HepG2 (cell line): ENCODE results near the gene GPC6. TPM values are rescaled to one million over a fixed set of nuclear protein-coding genes. Genes with fewer than 3 reads are reported as not detected.
A peak's percentile ranks its signal among the peaks of the same experiment; 100 is the strongest.

Experiments
- ATF2 ChIP-seq: sonication (generic); formaldehyde crosslinking; IDR thresholded peaks from 2 replicates; pipeline ENCODE4 v1.4.0; 2020; ENCODE audit warnings: missing genetic modification reagents
- BORCS8-MEF2B ChIP-seq: sonication (generic); formaldehyde crosslinking; IDR thresholded peaks from 2 replicates; pipeline ENCODE4 v1.8.0; 2022; ENCODE audit warnings: mild to moderate bottlenecking, missing genetic modification reagents
- CBX2 ChIP-seq, 2 experiments: fragments of 200-600 bp in 1 of 2; sonication (generic); formaldehyde crosslinking in 1 of 2; IDR thresholded peaks; 2 replicates each; pipeline versions ENCODE4 v1.7.0 to v1.8.1; 2018 to 2022; ENCODE audit warnings: low read depth in 2 of 2, low read length in 1 of 2, mild to moderate bottlenecking in 1 of 2, missing genetic modification reagents in 1 of 2
- TOE1 ChIP-seq: sonication (generic); formaldehyde crosslinking; IDR thresholded peaks from 2 replicates; pipeline ENCODE4 v1.4.0; 2020; ENCODE audit warnings: mild to moderate bottlenecking, missing genetic modification reagents
- YEATS2 ChIP-seq: sonication (generic); formaldehyde crosslinking; IDR thresholded peaks from 2 replicates; pipeline ENCODE4 v1.4.0; 2020; ENCODE audit warnings: missing genetic modification reagents, borderline replicate concordance
- ZBTB34 ChIP-seq: sonication (generic); formaldehyde crosslinking; IDR thresholded peaks from 2 replicates; pipeline ENCODE4 v1.8.0; 2022; ENCODE audit warnings: mild to moderate bottlenecking, missing genetic modification reagents
- ZBTB40 ChIP-seq, 2 experiments: fragments of 450-650 bp in 1 of 2; sonication (generic) in 1 of 2; formaldehyde crosslinking in 1 of 2; IDR thresholded peaks; 2 replicates each; pipeline versions ENCODE4 v1.6.1 to v1.8.0; 2016 to 2022; ENCODE audit warnings: antibody characterized with exemption in 1 of 2, mild to moderate bottlenecking in 1 of 2, missing genetic modification reagents in 1 of 2
- ZBTB43 ChIP-seq: sonication (generic); formaldehyde crosslinking; conservative IDR thresholded peaks from 2 replicates; pipeline ENCODE4 v1.4.0; 2020; ENCODE audit warnings: missing genetic modification reagents
- ZNF563 ChIP-seq: sonication (generic); formaldehyde crosslinking; IDR thresholded peaks from 2 replicates; pipeline ENCODE4 v1.8.0; 2022; ENCODE audit warnings: mild to moderate bottlenecking, moderate library complexity, missing genetic modification reagents
- polyA plus RNA-seq, 8 experiments: library from polyadenylated mRNA; depleted of rRNA in 3 of 8; stranded (reverse) in 7 of 8; unstranded in 1 of 8; fragments of >200 nt; fragmentation: Illumina TruSeq in 4 of 8; extraction: Trizol in 4 of 8; gene quantifications; 2 replicates each; pipeline versions ENCODE4 v1.2.1 to v1.2.3, GENCODE V29; 2011 to 2016; ENCODE audit warnings: low read depth in 4 of 8, missing spikeins in 1 of 8, mixed read lengths in 1 of 8; ENCODE audit not compliant: insufficient read depth in 1 of 8
- total RNA-seq, 5 experiments: library from RNA; depleted of rRNA; stranded (reverse); fragments of >200 nt; fragmentation: Illumina TruSeq; extraction: Trizol; gene quantifications; 2 replicates each; pipeline ENCODE4 v1.2.3, GENCODE V29; 2016; ENCODE audit warnings: low read depth in 1 of 5

Gene GPC6
- total and polyA plus RNA-seq, 2 of the 13 experiments (the other 11 are each of a cell fraction or from before 2014, with no cell fraction given), result 24.5 to 33.9 TPM

GRCh38 chr13:93248627-93249047, 22.0 kb downstream of the GPC6 start (continued):
- TF ChIP-seq TOE1 (CRISPR knock-in tag) (no peak), ZBTB40 (IDR thresholded peaks at IDR 0.05) (no peak), ZBTB40 (CRISPR knock-in tag; IDR thresholded peaks at IDR 0.05) (peak; percentile 78), ATF2 (CRISPR knock-in tag) (peak; percentile 84), ZBTB43 (peak; percentile 84), ZBTB34 (CRISPR knock-in tag) (peak; percentile 84), CBX2 (IDR thresholded peaks at IDR 0.05; ENCODE audit: low read depth, low read length) (no peak), CBX2 (CRISPR knock-in tag; IDR thresholded peaks at IDR 0.05; ENCODE audit: low read depth) (no peak), YEATS2 (CRISPR knock-in tag) (peak; percentile 18; the same call in 1 of the 2 replicates), BORCS8-MEF2B (CRISPR knock-in tag) (peak; percentile 82; the same call in 1 of the 2 replicates), ZNF563 (CRISPR knock-in tag) (no peak)
